Fibroblast of lung (primary cell): ENCODE data around the gene LIN7C. TPM values are rescaled to one million over a fixed set of nuclear protein-coding genes. Genes with fewer than 3 reads are reported as not detected.

Experiments used
- DNase-seq, 2 donors: peaks; one replicate each; pipeline versions ENCODE4 v3.0.0 to v3.0.0-alpha.2; 2010; ENCODE audit warnings: low read depth in 2 of 2
- H2AFZ ChIP-seq: 2 replicates; pipeline ENCODE4 v1.5.1; 2012; ENCODE audit warnings: low read length, control low read depth, inconsistent platforms
- H3K27ac ChIP-seq: 2 replicates; pipeline ENCODE4 v1.5.1; 2011; ENCODE audit warnings: low read length, control low read depth; ENCODE audit not compliant: insufficient read depth
- H3K27me3 ChIP-seq: 2 replicates; pipeline ENCODE4 v1.5.1; 2011; ENCODE audit warnings: mild to moderate bottlenecking, low read length; ENCODE audit not compliant: control insufficient read depth, insufficient read depth
- H3K36me3 ChIP-seq: 2 replicates; pipeline ENCODE4 v1.5.1; 2011; ENCODE audit warnings: low read length; ENCODE audit not compliant: control insufficient read depth, insufficient read depth
- H3K4me1 ChIP-seq: 2 replicates; pipeline ENCODE4 v1.5.1; 2011; ENCODE audit warnings: low read length; ENCODE audit not compliant: control insufficient read depth, insufficient read depth; ENCODE audit errors: extremely low read depth
- H3K4me2 ChIP-seq: 2 replicates; pipeline ENCODE4 v1.5.1; 2011; ENCODE audit warnings: low read length, control low read depth; ENCODE audit not compliant: insufficient read depth; ENCODE audit errors: extremely low read depth
- H3K4me3 ChIP-seq, 4 experiments: fragments of 200-600 bp in 1 of 4; sonication (generic) in 1 of 4; replicated peaks in 1 of 4; 2 replicates each; pipeline ENCODE4 v1.5.1; 2011 to 2016; ENCODE audit warnings: low read length in 4 of 4, low read depth in 3 of 4, mild to moderate bottlenecking in 3 of 4, control low read depth in 2 of 4, inconsistent platforms in 1 of 4, mixed read lengths in 1 of 4; ENCODE audit not compliant: insufficient read depth in 1 of 4; ENCODE audit errors: control extremely low read depth in 1 of 4
- H3K79me2 ChIP-seq: 2 replicates; pipeline ENCODE4 v1.5.1; 2012; ENCODE audit warnings: mild to moderate bottlenecking, low read length, inconsistent platforms; ENCODE audit not compliant: control insufficient read depth, insufficient read depth
- H3K9ac ChIP-seq: 2 replicates; pipeline ENCODE4 v1.5.1; 2011; ENCODE audit warnings: mild to moderate bottlenecking, low read length, control low read depth; ENCODE audit not compliant: insufficient read depth
- H3K9me3 ChIP-seq: 2 replicates; pipeline ENCODE4 v1.5.1; 2012; ENCODE audit warnings: low read depth, low read length; ENCODE audit not compliant: control insufficient read depth, insufficient read depth
- H4K20me1 ChIP-seq: 2 replicates; pipeline ENCODE4 v1.5.1; 2011; ENCODE audit warnings: low read length; ENCODE audit not compliant: control insufficient read depth, insufficient read depth; ENCODE audit errors: extremely low read depth
- CTCF ChIP-seq, 2 donors: IDR thresholded peaks in 1 of 2; conservative IDR thresholded peaks in 1 of 2; 1 replicate in 1 of 2; 2 replicates in 1 of 2; pipeline ENCODE4 v1.5.1; 2011 to 2012; ENCODE audit warnings: low read length in 2 of 2, control low read depth in 1 of 2, inconsistent platforms in 1 of 2, low read depth in 1 of 2, mild to moderate bottlenecking in 1 of 2
- EZH2 ChIP-seq: IDR thresholded peaks from 2 replicates; pipeline ENCODE4 v1.5.1; 2012; ENCODE audit warnings: low read length, control low read depth, mild to moderate bottlenecking; ENCODE audit errors: missing control alignments
- polyA plus RNA-seq, 2 donors: library from polyadenylated mRNA; depleted of rRNA in 1 of 2; stranded (reverse) in 1 of 2; unstranded in 1 of 2; fragments of >200 nt; gene quantifications; 2 replicates each; pipeline ENCODE4 v1.2.1, GENCODE V29; 2011 to 2012; ENCODE audit warnings: missing spikeins in 1 of 2
- total RNA-seq: library from RNA; depleted of rRNA; stranded (reverse); fragments of >200 nt; gene quantifications from 2 replicates; pipeline ENCODE4 v1.2.1, GENCODE V29; 2014

LIN7C gene
- total and polyA plus RNA-seq, 2 donors (not counting 1 experiment from before 2014, with no cell fraction given) = 43.2 to 62.6 TPM

DNA sequence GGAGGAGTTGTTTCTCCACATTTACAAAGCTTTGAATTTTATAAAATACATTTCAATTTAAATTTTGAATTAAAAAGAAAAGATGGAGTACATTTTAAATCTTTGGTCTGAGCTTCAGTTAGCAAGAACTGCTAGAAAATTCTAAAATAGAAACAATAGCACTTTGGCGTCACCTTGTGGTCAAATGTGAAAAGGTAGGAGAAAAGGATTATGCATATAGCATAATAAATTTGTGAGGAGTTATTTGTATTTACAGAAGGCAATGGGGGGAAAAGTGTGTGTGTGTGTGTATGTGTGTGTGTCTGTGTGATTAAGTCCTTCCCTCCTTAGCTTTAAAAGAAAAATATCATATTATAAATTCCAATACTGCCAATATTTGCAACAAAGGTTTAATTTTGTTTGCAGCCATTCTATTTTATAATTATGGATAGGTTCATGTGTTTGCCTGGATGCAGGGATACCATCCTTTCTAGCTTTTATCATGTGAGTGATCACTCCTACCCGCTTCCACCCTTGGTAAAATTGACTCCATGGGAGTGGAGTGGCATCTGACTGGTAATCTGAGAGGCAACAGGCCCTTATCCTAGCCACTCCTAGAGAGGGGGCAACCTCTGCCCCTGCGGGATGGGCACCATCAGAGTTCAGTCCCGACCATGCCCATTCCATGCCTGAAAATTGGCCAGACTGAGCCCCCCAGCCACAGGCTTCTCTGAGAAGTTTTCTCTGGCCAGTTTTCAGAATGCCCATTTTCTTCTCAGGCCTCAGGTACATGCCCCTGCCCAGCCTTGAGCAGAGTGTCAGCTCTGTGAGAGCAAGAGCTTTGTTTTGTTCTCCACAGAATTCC is 20.4 kb downstream of the LIN7C start:
- H3K27ac ChIP-seq = no peak overlapping the region
- peak; percentile 74 to 90 for TF ChIP-seq CTCF (conservative IDR thresholded peaks at IDR 0.05 in 1 of 2, IDR thresholded peaks at IDR 0.05 in 1 of 2; ENCODE audit: low read depth in 1 of 2, low read length in 2 of 2)
- TF ChIP-seq EZH2 = no peak
- no peak overlapping the region for H3K9ac ChIP-seq
- no peak overlapping the region for H2AFZ ChIP-seq
- no peaks in the 10 kb centered on the region for H3K4me1 ChIP-seq
- no peaks in the 10 kb centered on the region for H4K20me1 ChIP-seq
- no peaks in the 10 kb centered on the region for H3K36me3 ChIP-seq
- H3K27me3 ChIP-seq = no peaks in the 10 kb centered on the region
- no peak overlapping the region for H3K4me3 ChIP-seq
- H3K4me2 ChIP-seq = no peak overlapping the region
- no peaks in the 10 kb centered on the region for H3K79me2 ChIP-seq
- peak; percentile 42 to 76 for DNase-seq
- no peaks in the 10 kb centered on the region for H3K9me3 ChIP-seq

DNA sequence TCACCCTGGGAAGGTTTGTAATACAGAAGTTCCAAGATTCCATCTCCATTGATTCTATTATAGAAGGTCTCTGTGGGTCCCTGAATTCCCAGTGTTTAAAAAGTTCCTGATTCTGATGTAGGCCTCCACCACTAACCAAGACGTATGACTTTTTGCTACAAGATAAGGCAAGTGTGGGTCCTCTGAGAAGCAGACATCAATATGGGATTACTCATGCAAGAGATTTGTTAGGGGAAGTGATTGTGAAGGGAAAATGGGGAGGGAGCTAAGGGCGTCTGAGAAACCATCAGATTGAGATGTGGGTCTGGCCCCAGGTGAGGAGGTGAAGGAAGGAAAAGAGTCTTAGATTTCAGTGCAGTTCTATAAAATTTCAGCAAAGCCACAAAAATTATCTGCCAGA is 23.8 kb downstream of the LIN7C start:
- Histone ChIP-seq H3K9ac (no peak overlapping the region), H2AFZ (no peak overlapping the region), H3K9me3 (no peaks in the 10 kb centered on the region), H3K4me2 (no peak overlapping the region), H3K79me2 (no peaks in the 10 kb centered on the region), H3K4me1 (no peaks in the 10 kb centered on the region), H3K27me3 (no peaks in the 10 kb centered on the region), H3K4me3 (no peak overlapping the region), H4K20me1 (no peaks in the 10 kb centered on the region), H3K36me3 (no peaks in the 10 kb centered on the region), H3K27ac (no peak overlapping the region)
- TF ChIP-seq EZH2 (no peak), CTCF (conservative IDR thresholded peaks at IDR 0.05 in 1 of 2, IDR thresholded peaks at IDR 0.05 in 1 of 2; ENCODE audit: low read depth in 1 of 2, low read length in 2 of 2) (no peak)
- DNase-seq = peak in 1 of 2 donors; percentile 67

GRCh38 chr11:27481992-27482391 is 24.6 kb downstream of the LIN7C start:
- H2AFZ ChIP-seq = no peak overlapping the region
- H3K4me1 ChIP-seq = no peaks in the 10 kb centered on the region
- H4K20me1 ChIP-seq = no peaks in the 10 kb centered on the region
- no peaks in the 10 kb centered on the region for H3K9me3 ChIP-seq
- TF ChIP-seq EZH2 (no peak), CTCF (conservative IDR thresholded peaks at IDR 0.05 in 1 of 2, IDR thresholded peaks at IDR 0.05 in 1 of 2; ENCODE audit: low read depth in 1 of 2, low read length in 2 of 2) (no peak)
- no peaks in the 10 kb centered on the region for H3K79me2 ChIP-seq
- H3K27me3 ChIP-seq = no peaks in the 10 kb centered on the region
- no peak overlapping the region for H3K27ac ChIP-seq
- no peak overlapping the region for H3K9ac ChIP-seq
- DNase-seq = no peak
- no peak overlapping the region for H3K4me3 ChIP-seq
- H3K4me2 ChIP-seq = no peak overlapping the region
- no peaks in the 10 kb centered on the region for H3K36me3 ChIP-seq
